Stimulated activated memory B cell treated with anti-CD40 and anti-IgM and Interleukin-4, amounts not matched to agents 10 μg/mL and 1 μg/mL and 100 μg/mL, for 72 hours (primary cell): Measurements from ENCODE around the gene BTG4.

Experiments used
- ATAC-seq: fragments of 150-1000 bp; cut with Tn5 transposase; 2 replicates; pipeline ENCODE4 v1.10.0; 2021
- H3K27ac Mint-ChIP-seq: one replicate; pipeline ENCODE4 v1.8.0; 2022; ENCODE audit warnings: mild to moderate bottlenecking, mixed read lengths
- H3K27me3 Mint-ChIP-seq: one replicate; pipeline ENCODE4 v1.8.0; 2022; ENCODE audit warnings: mixed read lengths
- H3K36me3 Mint-ChIP-seq: one replicate; pipeline ENCODE4 v1.8.0; 2022; ENCODE audit warnings: mixed read lengths
- H3K4me1 Mint-ChIP-seq: one replicate; pipeline ENCODE4 v1.8.0; 2022; ENCODE audit warnings: mixed read lengths
- H3K4me3 Mint-ChIP-seq: one replicate; pipeline ENCODE4 v1.8.0; 2022; ENCODE audit warnings: mild to moderate bottlenecking, moderate library complexity, mixed read lengths
- H3K9me3 Mint-ChIP-seq: one replicate; pipeline ENCODE4 v1.8.0; 2022; ENCODE audit warnings: mixed read lengths

BTG4 gene

GRCh38 chr11:111447112-111447471 is 65.1 kb downstream of the BTG4 start:
- Mint-ChIP-seq H3K4me3 (no peak overlapping the region), H3K36me3 (no peaks in the 10 kb centered on the region), H3K9me3 (no peaks in the 10 kb centered on the region), H3K27ac (no peak overlapping the region), H3K27me3 (no peaks in the 10 kb centered on the region), H3K4me1 (peaks cover 25% of the 10 kb centered on the region)
- ATAC-seq, result no peak

GRCh38 chr11:111446404-111447111 is 65.6 kb downstream of the BTG4 start:
- Mint-ChIP-seq H3K9me3 (no peaks in the 10 kb centered on the region), H3K27me3 (no peaks in the 10 kb centered on the region), H3K36me3 (no peaks in the 10 kb centered on the region), H3K4me3 (peak overlapping the region; percentile 14), H3K4me1 (peaks cover 30% of the 10 kb centered on the region), H3K27ac (no peak overlapping the region)
- peak; percentile 93 for ATAC-seq

- no peak overlapping the region for H3K4me3 Mint-ChIP-seq
- H3K4me1 Mint-ChIP-seq, result peaks cover 28% of the 10 kb centered on the region
- H3K9me3 Mint-ChIP-seq, result no peaks in the 10 kb centered on the region
- no peaks in the 10 kb centered on the region for H3K36me3 Mint-ChIP-seq
- no peak overlapping the region for H3K27ac Mint-ChIP-seq
- no peaks in the 10 kb centered on the region for H3K27me3 Mint-ChIP-seq
- ATAC-seq, result no peak
These were observed 66.6 kb downstream of the BTG4 start for GRCh38 chr11:111445586-111445985.
